Esophagus muscularis mucosa (tissue), 2 donors: ENCODE measurements around the gene AKAP6.

Experiments
- EP300 ChIP-seq: sonication (generic); formaldehyde crosslinking; IDR thresholded peaks from one replicate; pipeline ENCODE4 v1.6.1; 2017; ENCODE audit warnings: antibody characterized with exemption
- POLR2A ChIP-seq: fragments of 450-650 bp; IDR thresholded peaks from one replicate; pipeline ENCODE4 v1.6.1; 2017; ENCODE audit warnings: antibody characterized with exemption, moderate library complexity, mild to moderate bottlenecking, low read depth

GRCh38 chr14:32823706-32824105 is 494.6 kb downstream of the AKAP6 start:
- TF ChIP-seq POLR2A (no peak), EP300 (no peak)
